CD14-positive monocyte (primary cell): ENCODE measurements around the gene ITPR1. TPM values are rescaled to one million over a fixed set of nuclear protein-coding genes. Genes with fewer than 3 reads are reported as not detected.
A peak's percentile ranks its signal among the peaks of the same experiment; 100 is the strongest.

Experiments
- DNase-seq, 3 donors: peaks; one replicate each; pipeline ENCODE4 v3.0.0-alpha.2; 2011 to 2022
- H2AFZ ChIP-seq: 2 replicates; pipeline ENCODE4 v1.6.0; 2012; ENCODE audit warnings: mild to moderate bottlenecking, low read depth, low read length, inconsistent platforms; ENCODE audit not compliant: insufficient read depth, poor library complexity, severe bottlenecking
- H3K27ac ChIP-seq, 2 donors: 1 replicate in 1 of 2; 2 replicates in 1 of 2; pipeline ENCODE4 v1.5.1; 2012 to 2013; ENCODE audit warnings: low read length in 2 of 2, control low read depth in 1 of 2, inconsistent platforms in 1 of 2, low read depth in 1 of 2, mild to moderate bottlenecking in 1 of 2
- H3K27me3 ChIP-seq, 2 donors: one replicate each; pipeline versions ENCODE4 v1.6.0 to v1.6.1; 2011 to 2013; ENCODE audit warnings: low read length in 2 of 2; ENCODE audit not compliant: control insufficient read depth in 2 of 2, insufficient read depth in 2 of 2
- H3K36me3 ChIP-seq, 2 donors: replicated peaks in 1 of 2; 1 replicate in 1 of 2; 2 replicates in 1 of 2; pipeline versions ENCODE4 v1.5.1 to v1.6.1; 2012 to 2013; ENCODE audit warnings: low read length in 2 of 2, control low read depth in 1 of 2, inconsistent platforms in 1 of 2, mild to moderate bottlenecking in 1 of 2; ENCODE audit not compliant: insufficient read depth in 2 of 2, control insufficient read depth in 1 of 2
- H3K4me1 ChIP-seq, 2 donors: 1 replicate in 1 of 2; 2 replicates in 1 of 2; pipeline versions ENCODE4 v1.5.1 to v1.6.1; 2012 to 2013; ENCODE audit warnings: low read length in 2 of 2, control low read depth in 1 of 2, inconsistent platforms in 1 of 2, mild to moderate bottlenecking in 1 of 2, moderate library complexity in 1 of 2; ENCODE audit not compliant: insufficient read depth in 2 of 2, control insufficient read depth in 1 of 2
- H3K4me2 ChIP-seq: replicated peaks from 2 replicates; pipeline ENCODE3; 2012; ENCODE audit warnings: low read length, moderate library complexity, mild to moderate bottlenecking; ENCODE audit not compliant: poor library complexity, severe bottlenecking; ENCODE audit errors: extremely low read depth
- H3K4me3 ChIP-seq, 3 experiments: fragments of 200-600 bp in 1 of 3; sonication (generic) in 1 of 3; replicated peaks in 1 of 3; 1 replicate in 2 of 3; 2 replicates in 1 of 3; pipeline ENCODE4 v1.5.1; 2011 to 2013; ENCODE audit warnings: low read length in 3 of 3, mild to moderate bottlenecking in 3 of 3, control low read depth in 2 of 3, low read depth in 2 of 3, inconsistent platforms in 1 of 3, moderate library complexity in 1 of 3
- H3K79me2 ChIP-seq: 2 replicates; pipeline ENCODE4 v1.6.0; 2012; ENCODE audit warnings: mild to moderate bottlenecking, control low read depth, inconsistent platforms, low read length, moderate library complexity; ENCODE audit not compliant: insufficient read depth
- H3K9ac ChIP-seq: 2 replicates; pipeline ENCODE4 v1.6.0; 2017; ENCODE audit warnings: low read length, mild to moderate bottlenecking; ENCODE audit not compliant: insufficient read depth, poor library complexity, severe bottlenecking
- H3K9me3 ChIP-seq, 2 donors: replicated peaks in 1 of 2; 1 replicate in 1 of 2; 2 replicates in 1 of 2; pipeline versions ENCODE4 v1.5.1 to v1.6.1; 2012 to 2013; ENCODE audit warnings: low read length in 2 of 2, control low read depth in 1 of 2; ENCODE audit not compliant: control insufficient read depth in 1 of 2, insufficient read depth in 1 of 2
- H4K20me1 ChIP-seq: 2 replicates; pipeline ENCODE4 v1.6.0; 2012; ENCODE audit warnings: mild to moderate bottlenecking, low read length, control low read depth, moderate library complexity; ENCODE audit not compliant: insufficient read depth
- H3K27ac Mint-ChIP-seq, 7 donors: one replicate each; pipeline ENCODE4 v1.8.0; 2020; ENCODE audit warnings: mild to moderate bottlenecking in 7 of 7, mixed read lengths in 7 of 7, moderate library complexity in 6 of 7, inconsistent platforms in 2 of 7
- H3K27me3 Mint-ChIP-seq, 3 donors: one replicate each; pipeline ENCODE4 v1.8.0; 2021 to 2022; ENCODE audit warnings: low read depth in 3 of 3, mild to moderate bottlenecking in 3 of 3, mixed read lengths in 3 of 3, moderate library complexity in 3 of 3, inconsistent platforms in 1 of 3
- H3K36me3 Mint-ChIP-seq, 2 donors: one replicate each; pipeline ENCODE4 v1.8.0; 2020; ENCODE audit warnings: mixed read lengths in 2 of 2, inconsistent platforms in 1 of 2, mild to moderate bottlenecking in 1 of 2
- H3K4me1 Mint-ChIP-seq: one replicate; pipeline ENCODE4 v1.8.0; 2020; ENCODE audit warnings: mild to moderate bottlenecking, mixed read lengths
- H3K4me3 Mint-ChIP-seq, 2 donors: one replicate each; pipeline ENCODE4 v1.8.0; 2020; ENCODE audit warnings: mild to moderate bottlenecking in 2 of 2, mixed read lengths in 2 of 2, moderate library complexity in 1 of 2
- H3K9me3 Mint-ChIP-seq, 7 donors: one replicate each; pipeline ENCODE4 v1.8.0; 2020 to 2022; ENCODE audit warnings: mixed read lengths in 7 of 7, mild to moderate bottlenecking in 6 of 7, moderate library complexity in 6 of 7, inconsistent platforms in 2 of 7
- WGBS: methylation state at CpG from one replicate; pipeline ENCODE4 v1.1.5; 2013; ENCODE audit warnings: missing lambda C conversion rate; ENCODE audit not compliant: insufficient coverage; 5-methylcytosine and 5-hydroxymethylcytosine counted together
- intact Hi-C, 2 donors: fragments of 100-400 bp; cut with micrococcal nuclease; formaldehyde crosslinking; loops; one replicate each; pipeline versions ENCODE4 v1.15.0 to v1.15.1; 2023
- polyA plus RNA-seq, 3 donors: library from polyadenylated mRNA; depleted of rRNA in 1 of 3; unstranded in 2 of 3; stranded (reverse) in 1 of 3; fragments of 300-500 nt in 2 of 3; fragments of >200 nt in 1 of 3; fragmentation: Illumina TruSeq in 2 of 3; gene quantifications; 1 replicate in 2 of 3; 2 replicates in 1 of 3; pipeline ENCODE4 v1.2.3, GENCODE V29; 2012 to 2021
- TF ChIP-seq, protein P1 (sequence below): fragments of 200-600 bp; IDR thresholded peaks from one replicate; pipeline ENCODE4 v1.8.0; 2022; ENCODE audit warnings: antibody characterized with exemption, mild to moderate bottlenecking

The ITPR1 gene
- polyA plus RNA-seq, 3 donors = 3.2 to 21.1 (median 7.1) TPM

DNA sequence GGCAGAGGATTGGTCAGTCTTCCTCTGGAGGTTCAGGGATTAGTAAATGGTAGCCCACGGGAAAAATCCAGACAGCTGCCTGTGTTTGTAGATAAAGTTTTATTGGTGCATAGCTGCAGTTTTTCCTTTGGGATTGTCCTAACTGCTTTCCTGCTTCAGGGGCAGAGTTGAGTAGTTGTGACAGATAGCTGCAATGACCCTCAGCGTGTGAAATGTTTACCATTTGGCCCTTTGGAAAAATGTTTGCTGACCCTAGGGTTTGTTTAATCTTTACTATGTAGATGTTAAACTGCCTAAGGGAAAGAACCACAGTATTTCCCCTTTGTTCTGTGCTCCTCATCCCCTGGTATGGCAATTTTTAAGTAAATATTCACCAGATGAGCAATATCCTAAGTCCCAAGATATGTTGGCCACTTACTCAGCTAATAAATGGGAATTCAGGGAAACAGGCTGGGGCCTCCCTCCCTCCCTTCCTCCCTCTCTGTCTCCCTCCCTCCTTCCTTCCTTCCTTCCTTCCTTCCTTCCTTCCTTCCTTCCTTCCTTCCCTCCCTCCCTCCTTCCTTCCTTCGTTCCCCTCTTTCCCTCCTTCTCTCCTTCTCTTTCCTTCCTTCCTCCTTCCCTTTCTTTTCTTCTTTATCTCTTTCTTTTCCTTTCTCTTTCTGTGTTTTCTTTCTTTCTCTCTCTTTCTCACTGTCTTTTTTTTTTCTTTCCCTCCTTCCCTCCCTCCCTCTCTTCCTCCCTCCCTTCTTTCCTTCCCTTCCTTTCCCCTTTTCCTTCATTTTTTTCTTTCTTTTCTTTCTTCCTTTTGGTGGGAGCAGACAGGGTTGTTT, 251.5 kb downstream of the ITPR1 start:
- no peaks in the 10 kb centered on the region for H3K27me3 Mint-ChIP-seq
- TF ChIP-seq, protein P1, sequence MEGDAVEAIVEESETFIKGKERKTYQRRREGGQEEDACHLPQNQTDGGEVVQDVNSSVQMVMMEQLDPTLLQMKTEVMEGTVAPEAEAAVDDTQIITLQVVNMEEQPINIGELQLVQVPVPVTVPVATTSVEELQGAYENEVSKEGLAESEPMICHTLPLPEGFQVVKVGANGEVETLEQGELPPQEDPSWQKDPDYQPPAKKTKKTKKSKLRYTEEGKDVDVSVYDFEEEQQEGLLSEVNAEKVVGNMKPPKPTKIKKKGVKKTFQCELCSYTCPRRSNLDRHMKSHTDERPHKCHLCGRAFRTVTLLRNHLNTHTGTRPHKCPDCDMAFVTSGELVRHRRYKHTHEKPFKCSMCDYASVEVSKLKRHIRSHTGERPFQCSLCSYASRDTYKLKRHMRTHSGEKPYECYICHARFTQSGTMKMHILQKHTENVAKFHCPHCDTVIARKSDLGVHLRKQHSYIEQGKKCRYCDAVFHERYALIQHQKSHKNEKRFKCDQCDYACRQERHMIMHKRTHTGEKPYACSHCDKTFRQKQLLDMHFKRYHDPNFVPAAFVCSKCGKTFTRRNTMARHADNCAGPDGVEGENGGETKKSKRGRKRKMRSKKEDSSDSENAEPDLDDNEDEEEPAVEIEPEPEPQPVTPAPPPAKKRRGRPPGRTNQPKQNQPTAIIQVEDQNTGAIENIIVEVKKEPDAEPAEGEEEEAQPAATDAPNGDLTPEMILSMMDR = no peak
- peaks cover 2 to 30% of the 10 kb centered on the region in 2 donors for H3K36me3 ChIP-seq
- 74% methylated on average over 3 of the region's 3 CpGs for WGBS
- peaks cover 45% of the 10 kb centered on the region for H3K4me1 Mint-ChIP-seq
- no peak overlapping the region for H2AFZ ChIP-seq
- H3K27ac ChIP-seq = no peak overlapping the region
- H3K9me3 ChIP-seq = no peaks in the 10 kb centered on the region
- peaks cover 39 to 42% of the 10 kb centered on the region in 2 donors for H3K36me3 Mint-ChIP-seq
- DNase-seq = no peak
- H3K9me3 Mint-ChIP-seq = no peaks in the 10 kb centered on the region
- peak overlapping the region in 1 of 7 donors; percentile 37 for H3K27ac Mint-ChIP-seq
- no peak overlapping the region for H3K4me3 Mint-ChIP-seq
- no peak overlapping the region for H3K4me2 ChIP-seq
- peaks cover 4% of the 10 kb centered on the region for H3K79me2 ChIP-seq
- peaks cover 38 to 46% of the 10 kb centered on the region in 2 donors for H3K4me1 ChIP-seq
- no peaks in the 10 kb centered on the region for H4K20me1 ChIP-seq
- H3K4me3 ChIP-seq = no peak overlapping the region
- intact Hi-C loops = no loop called here
- H3K9ac ChIP-seq = no peak overlapping the region
- no peaks in the 10 kb centered on the region for H3K27me3 ChIP-seq

DNA sequence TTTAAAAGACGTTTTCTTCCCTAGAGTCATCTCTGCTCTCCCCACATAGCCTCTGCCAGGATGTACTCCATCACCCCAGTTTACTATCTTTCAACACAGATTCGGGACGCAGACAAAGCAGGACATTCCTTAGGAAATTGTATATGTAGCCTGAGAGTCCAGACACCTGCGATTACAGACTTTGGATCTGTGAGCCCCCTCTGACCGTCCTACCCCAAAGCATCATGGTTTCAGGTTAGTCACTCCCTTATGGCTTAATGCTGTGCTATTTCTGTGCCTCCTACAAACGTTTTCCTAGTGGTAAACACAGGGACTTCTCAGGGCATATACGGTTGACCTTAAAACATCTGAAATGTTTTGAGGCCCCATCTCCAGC, 252.1 kb downstream of the ITPR1 start:
- Histone ChIP-seq H3K9me3 (no peaks in the 10 kb centered on the region), H3K4me3 (no peak overlapping the region), H4K20me1 (no peaks in the 10 kb centered on the region), H3K4me1 (peaks cover 39 to 46% of the 10 kb centered on the region in 2 donors), H3K27me3 (no peaks in the 10 kb centered on the region), H3K4me2 (no peak overlapping the region), H2AFZ (no peak overlapping the region), H3K79me2 (peaks cover 8% of the 10 kb centered on the region), H3K9ac (no peak overlapping the region), H3K27ac (no peak overlapping the region), H3K36me3 (peaks cover 2 to 30% of the 10 kb centered on the region in 2 donors)
- TF ChIP-seq, protein P1 = no peak
- no peaks in the 10 kb centered on the region for H3K9me3 Mint-ChIP-seq
- intact Hi-C loops = no loop called here
- peak overlapping the region in 2 of 7 donors; percentile 33 to 37 for H3K27ac Mint-ChIP-seq
- H3K27me3 Mint-ChIP-seq = no peaks in the 10 kb centered on the region
- no peak for DNase-seq
- WGBS = 51% methylated on average over 3 of the region's 7 CpGs
- peaks cover 37 to 42% of the 10 kb centered on the region in 2 donors for H3K36me3 Mint-ChIP-seq
- H3K4me1 Mint-ChIP-seq = peaks cover 45% of the 10 kb centered on the region
- no peak overlapping the region for H3K4me3 Mint-ChIP-seq
